Dedifferentiated amniotic fluid mesenchymal stem cell (primary cell): Measurements from ENCODE around the gene PELO.
"Not testable (repeated sequence)": the region's sequence is repeated elsewhere in the genome, so short reads cannot be mapped to it uniquely, and the experiment has no call there.

ENCODE experiments used
- DNase-seq: peaks from one replicate; pipeline ENCODE4 v3.0.0-alpha.2; 2016; ENCODE audit errors: extremely low spot score

PELO gene, protein sequence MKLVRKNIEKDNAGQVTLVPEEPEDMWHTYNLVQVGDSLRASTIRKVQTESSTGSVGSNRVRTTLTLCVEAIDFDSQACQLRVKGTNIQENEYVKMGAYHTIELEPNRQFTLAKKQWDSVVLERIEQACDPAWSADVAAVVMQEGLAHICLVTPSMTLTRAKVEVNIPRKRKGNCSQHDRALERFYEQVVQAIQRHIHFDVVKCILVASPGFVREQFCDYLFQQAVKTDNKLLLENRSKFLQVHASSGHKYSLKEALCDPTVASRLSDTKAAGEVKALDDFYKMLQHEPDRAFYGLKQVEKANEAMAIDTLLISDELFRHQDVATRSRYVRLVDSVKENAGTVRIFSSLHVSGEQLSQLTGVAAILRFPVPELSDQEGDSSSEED

DNA sequence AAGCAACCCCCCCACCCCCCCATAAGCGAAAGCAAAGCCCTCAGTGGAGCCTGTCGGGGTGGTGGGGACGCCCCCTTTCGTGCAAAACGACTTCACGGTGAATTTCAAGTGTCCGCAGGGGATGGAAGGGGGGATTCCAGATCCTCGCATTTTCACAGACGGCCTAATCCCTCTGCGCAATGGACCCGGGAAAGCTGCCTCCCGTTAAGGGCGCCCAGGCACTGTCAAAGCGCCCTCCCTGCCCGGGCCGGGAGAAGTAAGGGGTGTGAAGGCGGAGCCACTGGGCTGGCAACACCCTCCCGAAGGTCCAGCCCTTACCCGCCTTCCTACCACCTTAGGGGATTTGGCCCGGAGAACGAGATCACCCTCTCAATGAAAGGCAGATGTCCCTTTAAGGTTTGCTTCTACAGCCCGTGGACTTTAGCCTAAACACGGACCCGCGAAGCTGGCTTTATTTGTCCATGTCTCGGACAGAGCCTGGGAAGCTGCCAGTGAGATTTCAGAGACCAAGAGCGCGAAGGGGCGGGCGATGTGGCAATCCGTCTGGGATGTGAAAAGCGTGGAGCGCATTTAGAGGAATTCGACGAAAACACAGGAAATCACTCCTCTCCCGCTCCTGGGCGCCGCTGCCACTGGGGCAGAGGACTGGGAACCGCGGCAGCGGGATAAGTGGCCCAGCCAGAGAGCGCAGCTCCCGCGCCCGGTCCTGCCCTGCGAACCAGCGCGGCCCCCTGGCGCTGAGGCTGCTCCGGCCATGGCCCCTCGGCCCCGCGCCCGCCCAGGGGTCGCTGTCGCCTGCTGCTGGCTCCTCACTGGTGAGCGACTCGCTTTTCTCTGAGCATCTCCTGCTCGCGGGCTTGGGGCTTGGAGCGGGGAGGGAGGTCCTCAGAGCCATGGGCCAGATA lies at the start of gene PELO, which contains the start of gene ITGA1:
TSS of gene PELO (plus strand) at position 317 of the 905 bp plus-strand sequence. CDS start 12,479 bp downstream, outside the sequence.
TSS of gene ITGA1 (plus strand) at position 317 of the 905 bp plus-strand sequence. CDS start at position 755, 438 bp downstream.
- peak; percentile 77 for DNase-seq

DNA sequence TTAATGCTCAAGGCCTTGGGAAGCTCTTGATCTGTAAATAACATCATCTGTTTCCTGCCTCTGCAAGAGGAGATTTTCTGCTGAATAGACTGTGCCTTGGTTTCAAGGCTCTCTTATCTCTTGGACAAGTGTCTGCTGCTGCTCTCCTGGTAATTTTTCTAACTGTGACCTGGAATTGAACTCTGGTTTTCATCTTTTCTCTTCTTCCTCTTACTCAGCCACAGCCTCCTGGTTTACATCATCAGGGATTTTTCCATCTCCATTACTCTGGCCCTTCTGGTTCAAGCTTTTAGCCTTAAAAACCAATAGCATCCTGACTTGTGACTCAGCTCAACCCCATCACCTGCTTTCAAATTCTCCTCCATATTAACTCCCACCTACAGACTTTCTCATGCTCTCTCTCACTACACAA lies 49.6 kb upstream of the PELO start:
- no peak for DNase-seq

DNA sequence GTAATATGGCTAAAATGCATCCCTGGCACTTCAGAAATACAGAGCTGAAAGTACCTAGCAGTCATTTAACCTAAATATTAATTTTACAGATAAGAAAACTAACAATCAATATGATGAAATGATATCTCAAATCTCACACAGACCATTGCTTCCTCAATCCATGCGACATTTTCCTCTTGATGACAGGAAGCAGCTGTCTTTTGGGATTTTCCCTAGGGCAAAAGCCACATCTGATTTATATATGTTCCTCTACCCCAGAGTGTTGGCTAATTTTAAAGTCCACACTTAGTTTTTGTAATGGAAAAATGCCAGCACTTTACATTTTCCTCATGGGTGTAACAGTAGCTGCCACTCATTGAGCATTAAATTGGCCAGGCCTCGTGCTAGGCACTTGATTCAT lies 47.7 kb upstream of the PELO start:
- no peak for DNase-seq

DNA sequence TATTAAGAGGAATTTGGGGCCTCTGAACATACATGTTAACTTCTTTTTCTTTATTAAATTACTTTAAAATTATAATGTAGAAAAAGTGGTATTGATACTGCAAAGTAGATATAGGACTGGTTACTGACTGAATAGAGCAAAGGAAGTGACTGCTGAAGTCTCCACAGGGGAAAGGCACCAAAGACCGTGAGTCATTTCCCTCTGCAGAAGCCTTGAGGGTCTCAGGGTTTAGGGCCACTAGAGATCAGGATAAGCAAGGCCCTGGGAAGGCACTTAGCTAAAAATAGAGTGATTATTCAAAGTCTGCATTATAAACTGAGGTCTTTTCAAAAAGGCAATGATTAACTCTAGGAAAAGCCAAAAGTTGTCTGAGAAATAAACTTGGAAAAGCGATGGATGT lies 44.7 kb upstream of the PELO start:
- no peak for DNase-seq

DNA sequence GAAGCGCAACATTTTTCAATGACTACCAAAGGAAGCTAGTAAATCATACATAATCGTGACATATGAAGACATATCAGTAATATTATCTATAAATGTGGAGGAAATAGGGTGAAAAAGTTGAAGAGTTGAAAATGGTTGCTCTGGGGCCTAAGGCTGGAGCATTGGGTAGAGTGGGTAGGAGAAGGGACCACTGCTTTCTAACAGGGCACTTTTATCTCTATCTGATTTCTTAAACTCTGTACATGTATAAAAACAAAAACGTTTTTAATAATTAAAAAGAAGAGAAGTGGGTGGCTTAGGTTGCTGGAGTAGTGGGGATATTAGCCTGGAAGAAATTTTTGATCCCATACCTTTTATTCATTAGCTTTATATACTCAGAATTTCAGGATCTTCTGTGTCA lies 44.2 kb upstream of the PELO start:
- DNase-seq, result no peak

DNA sequence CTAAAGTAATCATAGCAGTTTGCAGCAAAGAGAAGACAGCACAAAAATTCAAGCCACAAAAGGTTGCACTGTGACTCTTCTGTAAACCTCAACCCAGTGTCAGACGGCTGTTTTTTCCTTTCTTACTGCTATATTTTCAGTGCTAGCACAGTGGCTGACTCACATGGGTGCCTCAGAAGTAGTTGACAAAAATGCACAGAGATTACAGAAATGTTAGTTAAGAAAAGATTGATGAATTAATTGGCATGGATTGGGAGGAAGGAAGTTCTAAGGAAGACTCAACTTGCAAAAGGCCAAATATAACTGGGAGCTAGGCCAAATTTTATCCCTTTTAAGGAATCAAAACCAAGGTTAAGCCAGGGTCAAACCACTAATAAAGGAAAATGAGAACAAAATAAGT lies 43.7 kb upstream of the PELO start:
- no peak for DNase-seq

DNA sequence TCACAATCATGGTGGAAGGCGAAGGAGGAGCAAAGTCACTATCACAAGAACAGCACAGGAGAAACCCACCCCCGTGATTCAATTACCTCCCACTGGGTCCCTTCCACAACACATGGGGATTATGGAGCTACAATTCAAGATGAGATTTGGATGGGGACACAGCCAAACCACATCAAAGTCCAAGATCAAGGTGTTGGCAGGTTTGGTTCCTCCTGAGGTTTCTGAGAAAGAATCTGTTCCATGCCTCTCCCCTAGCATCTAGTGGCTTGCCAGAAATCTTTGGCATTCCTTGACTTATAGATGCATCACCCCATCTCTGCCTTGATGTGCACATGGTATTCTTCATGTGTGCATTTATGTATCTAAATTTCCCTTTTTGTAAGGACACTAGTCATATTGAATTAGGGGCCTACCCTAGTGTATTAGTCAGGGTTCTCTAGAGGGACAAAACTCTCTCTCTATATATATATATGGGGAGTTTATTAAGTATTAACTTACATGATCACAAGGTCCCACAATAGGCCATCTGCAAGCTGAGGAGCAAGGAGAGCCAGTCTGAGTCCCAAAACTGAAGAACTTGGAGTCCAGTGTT lies 42.8 kb upstream of the PELO start:
- not testable (repeated sequence) for DNase-seq

DNA sequence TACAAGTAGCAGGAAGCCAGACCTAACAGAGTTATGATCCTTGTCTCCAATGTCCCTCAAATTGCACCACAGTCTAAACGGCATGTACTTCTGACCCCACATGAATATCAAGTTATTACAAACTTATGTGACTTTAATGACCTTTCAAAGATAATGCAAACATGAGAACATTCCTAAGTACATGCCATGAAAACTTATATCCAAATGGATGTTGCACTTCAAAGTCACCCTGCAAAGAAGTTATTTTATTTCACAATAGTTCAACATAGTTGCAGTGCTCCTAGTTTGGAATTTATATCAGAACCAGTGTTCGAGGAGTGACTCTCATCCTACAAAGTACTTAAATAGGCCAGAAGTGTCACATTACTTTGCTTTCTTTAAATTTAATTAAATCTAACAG lies 41.2 kb upstream of the PELO start:
- DNase-seq, result no peak

DNA sequence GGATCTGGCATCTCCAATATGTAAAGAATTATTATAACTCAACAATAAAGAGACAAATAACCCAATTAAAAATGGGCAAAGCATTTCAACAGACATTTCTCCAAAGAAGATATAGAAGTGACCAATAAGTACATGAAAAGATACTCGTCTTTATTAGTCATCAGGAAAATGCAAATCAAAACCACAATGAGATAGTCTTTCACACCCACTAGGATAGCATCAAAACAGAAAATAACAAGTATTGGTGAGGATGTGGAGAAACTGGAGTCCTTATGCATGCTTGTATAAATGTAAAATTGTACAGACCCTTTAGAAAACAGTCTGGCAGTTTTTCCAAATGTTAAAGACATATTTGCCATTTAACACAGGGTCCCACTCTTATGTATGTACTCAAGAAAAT lies 39.1 kb upstream of the PELO start:
- no peak for DNase-seq

DNA sequence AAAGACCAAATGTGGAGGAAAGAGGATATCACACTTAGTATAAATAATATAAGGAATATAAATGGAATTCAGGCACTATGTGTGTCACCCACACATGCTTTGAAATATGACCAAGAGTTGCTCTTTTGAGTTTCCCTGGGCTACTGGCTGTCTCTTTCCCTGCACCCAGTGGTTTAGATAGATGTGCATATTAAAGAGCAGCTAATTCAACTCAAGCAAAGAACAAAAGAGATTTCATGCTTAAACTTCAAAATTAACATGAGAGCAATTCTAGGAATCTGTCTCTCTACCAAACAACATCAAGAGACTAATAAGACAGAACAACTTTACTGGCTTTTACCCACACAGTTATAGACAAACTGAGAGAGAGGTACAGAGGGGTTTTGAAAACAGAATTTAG lies 38.0 kb upstream of the PELO start:
- no peak for DNase-seq

DNA sequence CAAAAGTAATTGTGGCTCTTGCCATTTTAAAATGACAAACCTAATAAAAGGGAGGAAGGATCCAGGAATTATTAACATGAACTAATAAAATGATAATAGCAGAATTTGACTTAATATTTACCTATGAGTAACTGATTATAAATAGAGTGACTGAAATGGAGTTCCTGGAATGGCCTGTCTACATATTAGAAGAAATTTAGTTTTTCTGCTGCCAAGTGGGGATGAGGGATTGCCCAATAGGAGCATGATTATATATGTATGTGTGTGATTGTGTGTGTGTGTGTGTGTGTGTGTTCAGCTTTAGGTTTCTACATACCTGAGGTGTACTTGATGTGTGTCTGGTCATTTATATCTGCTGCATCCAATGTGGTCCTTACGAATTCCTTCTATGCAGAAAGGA lies 36.6 kb upstream of the PELO start:
- no peak for DNase-seq

DNA sequence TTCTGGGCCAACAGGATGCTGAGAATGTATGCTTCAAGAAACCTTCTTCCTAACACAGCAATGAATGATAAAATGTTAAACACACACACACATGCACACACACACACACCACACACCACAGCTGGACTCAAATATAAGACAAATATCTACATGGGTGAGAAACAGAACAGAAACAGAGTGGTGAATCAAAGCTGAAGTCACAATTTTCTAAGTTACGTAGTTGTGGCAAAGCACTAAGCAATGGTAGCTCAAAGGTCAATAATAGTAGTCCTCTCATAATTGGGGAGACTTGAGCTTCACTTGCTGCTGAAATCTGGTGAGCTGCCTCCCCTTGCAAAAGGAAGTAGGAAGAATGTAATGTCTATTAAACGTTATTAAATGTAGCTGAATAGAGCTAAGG lies 33.7 kb upstream of the PELO start:
- no peak for DNase-seq

DNA sequence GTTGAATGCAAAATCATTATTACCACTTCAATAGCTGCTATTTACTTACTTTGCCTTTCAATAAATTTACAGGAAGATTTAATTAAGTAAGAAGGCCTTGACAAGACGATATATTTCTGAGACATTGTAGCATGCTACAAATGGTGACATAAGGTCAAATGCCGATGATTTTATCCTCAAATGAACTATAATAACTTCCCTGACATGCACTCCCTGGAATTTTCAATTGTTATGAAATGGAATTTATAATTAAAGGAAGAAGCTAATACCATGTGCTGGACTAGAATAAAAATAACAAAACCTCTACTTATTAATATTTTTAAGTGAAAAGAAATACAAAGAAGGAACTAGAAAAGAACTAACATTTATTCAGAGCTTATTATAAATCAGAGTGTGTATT lies 30.2 kb upstream of the PELO start:
- no peak for DNase-seq

DNA sequence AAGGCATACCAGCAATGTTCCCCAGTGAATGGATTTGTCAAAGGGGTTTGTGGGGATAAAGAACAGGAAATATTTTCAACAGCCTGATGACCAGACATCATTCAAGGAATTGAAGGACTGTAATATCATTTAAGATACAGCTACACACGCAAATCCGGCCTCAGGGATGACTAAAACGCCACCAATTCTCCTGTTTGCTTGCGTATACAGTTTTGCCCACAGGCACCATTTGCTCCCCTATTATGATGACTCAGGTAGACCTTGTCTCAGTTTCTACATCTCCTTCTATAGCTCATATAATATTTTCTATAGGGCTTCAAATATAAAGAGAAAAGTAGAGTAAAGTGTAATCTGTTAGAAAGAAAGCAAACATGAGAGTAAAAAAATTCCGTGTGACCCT lies 29.7 kb upstream of the PELO start:
- no peak for DNase-seq

DNA sequence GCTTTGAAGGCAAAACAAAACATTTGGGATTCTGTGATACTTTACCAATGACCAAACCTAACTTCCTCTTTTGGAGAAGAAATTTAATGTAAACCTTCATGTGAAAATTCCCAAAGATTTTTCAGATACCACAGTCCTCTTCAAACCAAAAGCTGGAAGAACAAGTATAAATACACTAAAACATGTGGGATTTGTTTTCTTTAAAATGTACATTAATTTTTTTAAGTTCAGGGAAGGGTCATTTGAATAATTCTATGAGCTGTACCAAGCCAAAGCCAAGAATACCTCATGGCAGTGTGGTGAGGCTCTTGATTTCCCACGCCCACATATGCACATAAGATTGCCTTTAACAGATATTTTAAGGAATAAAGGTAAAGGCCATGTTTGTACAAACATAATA lies 28.4 kb upstream of the PELO start:
- no peak for DNase-seq

DNA sequence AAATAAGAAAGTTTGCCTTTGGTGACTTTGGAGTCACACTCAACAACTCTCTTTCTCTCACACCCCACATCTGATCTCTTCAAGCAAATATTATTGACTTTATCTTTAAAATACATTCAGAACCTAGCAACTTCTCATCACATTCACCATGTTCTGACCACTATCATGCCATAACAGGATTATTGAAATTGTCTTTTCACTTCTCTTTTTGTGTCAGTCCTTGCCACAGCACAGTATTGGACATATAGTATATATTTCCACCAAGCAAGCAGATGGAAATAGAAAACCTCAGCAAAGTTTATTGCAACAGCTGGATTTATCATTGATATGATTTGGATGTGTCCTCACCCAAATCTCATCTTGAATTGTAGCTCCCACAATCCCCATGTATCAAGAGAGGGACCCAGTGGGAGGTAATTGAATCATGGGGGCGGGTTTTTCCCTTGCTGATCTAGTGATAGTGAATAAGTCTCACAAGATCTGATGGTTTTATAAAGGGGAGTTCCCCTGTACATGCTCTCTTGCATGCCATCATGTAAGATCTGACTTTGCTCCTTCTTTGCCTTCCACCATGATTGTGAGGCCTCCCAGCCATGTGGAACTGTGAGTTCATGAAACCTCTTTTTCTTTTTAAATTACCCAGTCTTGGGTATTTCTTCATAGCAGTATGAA lies 26.9 kb upstream of the PELO start:
- DNase-seq, result no peak

DNA sequence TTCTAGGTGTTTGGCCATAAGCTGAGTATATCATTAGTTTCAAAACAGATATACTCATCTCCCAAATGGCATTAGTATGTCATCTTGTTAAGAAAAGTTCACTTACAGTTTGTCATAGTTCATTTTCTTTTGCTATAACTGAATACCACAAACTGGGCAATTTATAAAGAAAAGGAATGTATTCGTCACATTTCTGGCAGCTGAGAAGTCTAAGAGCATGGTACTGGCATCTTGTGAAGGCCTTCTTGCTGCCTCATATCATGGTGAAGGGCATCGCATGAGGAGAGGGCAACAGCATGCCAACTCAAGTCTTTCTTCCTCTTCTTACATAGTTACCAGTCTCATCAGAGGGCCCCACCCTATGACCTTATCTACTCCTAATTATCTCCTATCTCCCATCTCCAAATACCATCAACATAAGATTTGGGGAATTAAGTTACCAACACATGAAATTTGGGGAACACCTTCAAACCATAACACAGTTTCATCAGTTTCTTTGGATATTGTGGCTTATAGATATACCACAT lies 20.4 kb upstream of the PELO start:
- DNase-seq, result peak; percentile 41

DNA sequence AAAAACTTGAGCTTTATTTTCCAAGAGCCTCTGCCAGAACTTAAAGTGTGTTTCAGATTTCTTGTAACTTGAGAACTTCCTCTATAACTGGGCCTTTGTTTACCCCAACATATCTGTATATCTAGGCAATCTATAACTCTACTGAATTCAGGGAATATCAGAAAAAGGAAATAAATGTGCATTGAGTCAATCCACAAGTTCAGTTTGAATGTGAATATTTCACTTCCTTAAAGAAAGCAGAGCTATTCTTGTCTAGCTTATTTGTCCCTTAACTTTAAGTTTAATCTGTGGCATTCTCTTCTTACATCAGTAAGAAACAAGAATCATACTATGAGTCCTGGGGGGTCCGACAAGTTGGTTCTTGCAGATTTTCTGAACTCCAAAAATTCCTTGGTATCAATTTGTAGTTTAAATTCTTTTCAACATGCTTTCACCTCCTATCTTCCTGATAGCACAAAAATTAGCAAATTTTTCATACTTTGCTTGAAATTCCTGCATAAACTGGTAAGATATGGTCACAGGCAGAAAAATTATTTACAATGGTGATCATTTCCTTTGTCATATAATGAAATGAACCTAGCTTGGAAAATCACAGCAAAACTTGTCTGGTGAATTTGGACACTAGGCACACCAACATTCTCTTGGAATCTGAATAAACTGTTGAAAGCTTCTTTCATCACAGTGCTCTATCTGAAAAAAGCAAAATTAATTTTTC lies 19.8 kb upstream of the PELO start:
- DNase-seq, result no peak

DNA sequence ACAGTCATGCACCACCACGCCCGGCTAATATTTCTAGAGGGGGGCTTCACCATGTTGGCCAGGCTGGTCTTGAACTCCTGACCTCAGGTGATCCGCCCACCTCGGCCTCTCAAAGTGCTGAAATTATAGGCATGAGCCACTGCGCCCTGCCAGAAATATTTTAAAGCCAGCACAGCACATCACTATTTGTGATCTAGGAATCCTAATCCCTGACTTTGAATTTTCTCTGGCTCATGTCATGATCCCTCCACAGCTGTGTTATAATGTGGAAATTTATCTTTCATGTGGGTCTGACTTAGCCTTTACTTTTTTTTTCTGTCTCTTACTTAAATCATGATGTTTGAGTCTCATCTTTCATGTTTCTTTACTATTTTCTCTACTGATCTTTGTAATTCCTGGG lies 18.7 kb upstream of the PELO start:
- DNase-seq, result peak; percentile 55

DNA sequence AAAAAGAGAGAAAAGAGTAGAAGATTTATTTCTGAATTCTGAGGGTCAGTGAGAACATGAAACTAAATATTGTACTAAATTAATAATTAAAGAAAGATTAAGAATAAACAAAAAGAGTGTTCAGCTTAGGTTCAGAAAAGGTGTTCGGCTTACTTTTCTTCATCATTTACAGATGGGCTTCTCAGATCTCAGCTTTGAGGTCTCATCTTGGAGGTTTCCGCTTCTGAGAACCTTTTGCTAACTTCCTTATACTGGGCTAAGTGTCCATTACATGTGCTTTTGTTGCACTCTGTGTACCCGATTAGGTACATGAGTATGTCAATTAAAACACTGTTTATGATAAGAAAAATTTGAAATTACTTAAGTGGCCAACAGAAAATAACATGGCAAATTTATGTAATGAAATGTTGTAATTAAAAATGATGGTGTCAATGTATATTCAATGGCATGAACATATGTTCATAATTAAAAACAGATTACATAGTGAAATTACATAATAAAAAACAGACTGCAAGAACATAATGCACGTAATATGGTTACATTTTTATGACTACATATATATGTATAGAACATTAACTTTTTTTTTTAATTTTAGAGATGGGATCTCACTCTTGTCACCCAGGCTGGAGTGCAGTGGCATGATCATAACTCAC lies 17.3 kb upstream of the PELO start:
- no peak for DNase-seq
